Activated gamma-delta T cell treated with anti-CD3 and anti-CD28 coated beads, Interleukin-2, amount 50 U/mL, for 16 hours (primary cell): ENCODE data around the gene GDF10.

ENCODE experiments used
- DNase-seq: peaks from one replicate; pipeline ENCODE4 v3.0.0-alpha.2; 2020; ENCODE audit warnings: low read depth

The GDF10 gene

GRCh38 chr10:47269294-47269693 lies 30.7 kb upstream of the GDF10 start:
- no peak for DNase-seq

GRCh38 chr10:47276071-47276470 lies 23.9 kb upstream of the GDF10 start:
- DNase-seq = no peak

GRCh38 chr10:47276576-47277351 lies 23.2 kb upstream of the GDF10 start:
- no peak for DNase-seq

GRCh38 chr10:47277352-47278151 lies 22.4 kb upstream of the GDF10 start:
- DNase-seq = no peak

- DNase-seq = no peak
These were observed 21.9 kb upstream of the GDF10 start for GRCh38 chr10:47278152-47278473.

- DNase-seq = no peak
These were observed 21.3 kb upstream of the GDF10 start for GRCh38 chr10:47278720-47279119.

GRCh38 chr10:47279276-47279675 lies 20.7 kb upstream of the GDF10 start:
- DNase-seq = no peak

- no peak for DNase-seq
These were observed 17.9 kb upstream of the GDF10 start for GRCh38 chr10:47282005-47282656.

GRCh38 chr10:47282657-47283018 lies 17.4 kb upstream of the GDF10 start:
- no peak for DNase-seq

- no peak for DNase-seq
These were observed 16.8 kb upstream of the GDF10 start for GRCh38 chr10:47283101-47283630.

- DNase-seq = no peak
These were observed 16.1 kb upstream of the GDF10 start for GRCh38 chr10:47283848-47284247.

- DNase-seq = no peak
These were observed 14.4 kb upstream of the GDF10 start for GRCh38 chr10:47285381-47286115.

- DNase-seq = no peak
These were observed 13.9 kb upstream of the GDF10 start for GRCh38 chr10:47286116-47286505.

- DNase-seq = no peak
These were observed 13.2 kb upstream of the GDF10 start for GRCh38 chr10:47286591-47287315.

- DNase-seq = no peak
These were observed 12.6 kb upstream of the GDF10 start for GRCh38 chr10:47287365-47287802.

GRCh38 chr10:47287805-47288204 lies 12.2 kb upstream of the GDF10 start:
- DNase-seq = no peak

- no peak for DNase-seq
These were observed 11.8 kb upstream of the GDF10 start for GRCh38 chr10:47288236-47288635.

GRCh38 chr10:47288916-47289495 lies 11.0 kb upstream of the GDF10 start:
- no peak for DNase-seq

- DNase-seq = no peak
These were observed 10.1 kb upstream of the GDF10 start for GRCh38 chr10:47289921-47290320.

- no peak for DNase-seq
These were observed 9.7 kb upstream of the GDF10 start for GRCh38 chr10:47290338-47290737.

GRCh38 chr10:47291682-47292081 lies 8.3 kb upstream of the GDF10 start:
- DNase-seq = no peak
